Activated T-cell treated with anti-CD3 and anti-CD28 coated beads, Interleukin-2, amount 50 U/mL, for 24 hours (primary cell): ENCODE measurements around the gene DDX1.
"Not testable (repeated sequence)": the region's sequence is repeated elsewhere in the genome, so short reads cannot be mapped to it uniquely, and the experiment has no call there.

Experiments
- DNase-seq: peaks from one replicate; pipeline ENCODE4 v3.0.0-alpha.2; 2020
- H3K27ac Mint-ChIP-seq: 2 replicates; pipeline ENCODE4 v1.8.0; 2020; ENCODE audit warnings: mild to moderate bottlenecking, mixed read lengths
- H3K27me3 Mint-ChIP-seq: 2 replicates; pipeline ENCODE4 v1.8.0; 2020; ENCODE audit warnings: mixed read lengths
- H3K36me3 Mint-ChIP-seq: 2 replicates; pipeline ENCODE4 v1.8.0; 2020; ENCODE audit warnings: low read depth, mixed read lengths
- H3K4me1 Mint-ChIP-seq: 2 replicates; pipeline ENCODE4 v1.8.0; 2020; ENCODE audit warnings: low read depth, mixed read lengths
- H3K4me3 Mint-ChIP-seq: 2 replicates; pipeline ENCODE4 v1.8.0; 2020; ENCODE audit warnings: mild to moderate bottlenecking, moderate library complexity, mixed read lengths
- H3K9me3 Mint-ChIP-seq: 2 replicates; pipeline ENCODE4 v1.8.0; 2020; ENCODE audit warnings: mixed read lengths

Gene DDX1

GRCh38 chr2:15675456-15676195 is 84.0 kb downstream of the DDX1 start:
- Mint-ChIP-seq H3K27ac (no peak overlapping the region), H3K9me3 (peaks cover 4% of the 10 kb centered on the region), H3K36me3 (no peaks in the 10 kb centered on the region), H3K4me3 (no peak overlapping the region), H3K4me1 (no peaks in the 10 kb centered on the region), H3K27me3 (peaks cover 14% of the 10 kb centered on the region)
- DNase-seq: no peak

- Mint-ChIP-seq H3K27me3 (peaks cover 14% of the 10 kb centered on the region), H3K4me3 (no peak overlapping the region), H3K27ac (no peak overlapping the region), H3K9me3 (peaks cover 4% of the 10 kb centered on the region), H3K36me3 (no peaks in the 10 kb centered on the region), H3K4me1 (no peaks in the 10 kb centered on the region)
- no peak for DNase-seq
Measured at GRCh38 chr2:15677141-15677843, 85.6 kb downstream of the DDX1 start.

- Mint-ChIP-seq H3K27me3 (peaks cover 10% of the 10 kb centered on the region), H3K36me3 (no peaks in the 10 kb centered on the region), H3K4me1 (no peaks in the 10 kb centered on the region), H3K27ac (no peak overlapping the region), H3K4me3 (no peak overlapping the region), H3K9me3 (peaks cover 4% of the 10 kb centered on the region)
- no peak for DNase-seq
Measured at GRCh38 chr2:15678346-15678745, 86.7 kb downstream of the DDX1 start.

- Mint-ChIP-seq H3K27ac (no peak overlapping the region), H3K9me3 (peaks cover 4% of the 10 kb centered on the region), H3K27me3 (peaks cover 6% of the 10 kb centered on the region), H3K36me3 (no peaks in the 10 kb centered on the region), H3K4me1 (no peaks in the 10 kb centered on the region), H3K4me3 (no peak overlapping the region)
- DNase-seq: no peak
Measured at GRCh38 chr2:15678909-15679308, 87.2 kb downstream of the DDX1 start.

- Mint-ChIP-seq H3K4me1 (no peaks in the 10 kb centered on the region), H3K27me3 (peaks cover 5% of the 10 kb centered on the region), H3K4me3 (no peak overlapping the region), H3K36me3 (no peaks in the 10 kb centered on the region), H3K9me3 (peaks cover 4% of the 10 kb centered on the region), H3K27ac (no peak overlapping the region)
- DNase-seq: no peak
Measured at GRCh38 chr2:15679386-15679924, 87.8 kb downstream of the DDX1 start.

- not testable (repeated sequence) for H3K4me1 Mint-ChIP-seq, H3K9me3 Mint-ChIP-seq, H3K36me3 Mint-ChIP-seq
Measured at GRCh38 chr2:15680132-15680531, 88.5 kb downstream of the DDX1 start.

More at GRCh38 chr2:15680132-15680531, 88.5 kb downstream of the DDX1 start:
- not testable (repeated sequence) for H3K27ac Mint-ChIP-seq, DNase-seq, H3K27me3 Mint-ChIP-seq, H3K4me3 Mint-ChIP-seq
